DND-41 (cell line): ENCODE data around the gene RAB25.

Experiments used
- ATAC-seq: fragments of 200-7000 bp; cut with Tn5 transposase; 3 replicates; pipeline ENCODE4 v1.9.1; 2021; ENCODE audit warnings: low read depth; ENCODE audit not compliant: insufficient read depth
- DNase-seq: peaks from one replicate; pipeline ENCODE4 v3.0.0-alpha.2; 2020
- H2AFZ ChIP-seq: 2 replicates; pipeline ENCODE4 v1.6.0; 2012; ENCODE audit warnings: low read depth, low read length
- H3K27ac ChIP-seq: 2 replicates; pipeline ENCODE4 v1.5.1; 2012; ENCODE audit warnings: low read length, inconsistent platforms
- H3K27me3 ChIP-seq: fragments of 200-600 bp; sonication (generic); 2 replicates; pipeline ENCODE4 v1.6.0; 2012; ENCODE audit warnings: low read length, mild to moderate bottlenecking, inconsistent platforms; ENCODE audit not compliant: insufficient read depth, poor library complexity
- H3K36me3 ChIP-seq: 2 replicates; pipeline ENCODE4 v1.5.1; 2012; ENCODE audit warnings: low read length, inconsistent platforms; ENCODE audit not compliant: insufficient read depth
- H3K4me1 ChIP-seq: 2 replicates; pipeline ENCODE4 v1.5.1; 2012; ENCODE audit warnings: mild to moderate bottlenecking, low read length; ENCODE audit not compliant: insufficient read depth
- H3K4me2 ChIP-seq: 2 replicates; pipeline ENCODE4 v1.6.0; 2012; ENCODE audit warnings: mild to moderate bottlenecking, moderate library complexity, low read length, inconsistent platforms; ENCODE audit not compliant: insufficient read depth
- H3K4me3 ChIP-seq, 2 experiments: fragments of 200-600 bp in 1 of 2; shearing (Covaris generic) in 1 of 2; 2 replicates each; pipeline ENCODE4 v1.5.1; 2012 to 2016; ENCODE audit warnings: inconsistent platforms in 2 of 2, low read length in 2 of 2, mild to moderate bottlenecking in 2 of 2, low read depth in 1 of 2, moderate library complexity in 1 of 2
- H3K79me2 ChIP-seq: 2 replicates; pipeline ENCODE4 v1.6.0; 2012; ENCODE audit warnings: low read length, inconsistent platforms; ENCODE audit not compliant: insufficient read depth
- H3K9ac ChIP-seq: 2 replicates; pipeline ENCODE4 v1.6.0; 2012; ENCODE audit warnings: low read depth, mild to moderate bottlenecking, inconsistent platforms, low read length, moderate library complexity
- H3K9me3 ChIP-seq: 2 replicates; pipeline ENCODE4 v1.5.1; 2012; ENCODE audit warnings: low read length, moderate library complexity, mild to moderate bottlenecking, inconsistent platforms; ENCODE audit not compliant: insufficient read depth, severe bottlenecking
- H4K20me1 ChIP-seq: 2 replicates; pipeline ENCODE4 v1.6.0; 2012; ENCODE audit warnings: low read length; ENCODE audit not compliant: insufficient read depth
- EZH2 ChIP-seq: IDR thresholded peaks from 3 replicates; pipeline ENCODE4 v1.6.1; 2012; ENCODE audit warnings: borderline replicate concordance, low read depth, mild to moderate bottlenecking, moderate library complexity, low read length, inconsistent platforms; ENCODE audit not compliant: severe bottlenecking
- TF ChIP-seq, protein P1 (sequence below): IDR thresholded peaks from 2 replicates; pipeline ENCODE4 v1.5.1; 2012; ENCODE audit warnings: borderline replicate concordance, low read length, moderate library complexity, mild to moderate bottlenecking; ENCODE audit not compliant: poor library complexity, severe bottlenecking; ENCODE audit errors: extremely low read depth

Gene RAB25

DNA sequence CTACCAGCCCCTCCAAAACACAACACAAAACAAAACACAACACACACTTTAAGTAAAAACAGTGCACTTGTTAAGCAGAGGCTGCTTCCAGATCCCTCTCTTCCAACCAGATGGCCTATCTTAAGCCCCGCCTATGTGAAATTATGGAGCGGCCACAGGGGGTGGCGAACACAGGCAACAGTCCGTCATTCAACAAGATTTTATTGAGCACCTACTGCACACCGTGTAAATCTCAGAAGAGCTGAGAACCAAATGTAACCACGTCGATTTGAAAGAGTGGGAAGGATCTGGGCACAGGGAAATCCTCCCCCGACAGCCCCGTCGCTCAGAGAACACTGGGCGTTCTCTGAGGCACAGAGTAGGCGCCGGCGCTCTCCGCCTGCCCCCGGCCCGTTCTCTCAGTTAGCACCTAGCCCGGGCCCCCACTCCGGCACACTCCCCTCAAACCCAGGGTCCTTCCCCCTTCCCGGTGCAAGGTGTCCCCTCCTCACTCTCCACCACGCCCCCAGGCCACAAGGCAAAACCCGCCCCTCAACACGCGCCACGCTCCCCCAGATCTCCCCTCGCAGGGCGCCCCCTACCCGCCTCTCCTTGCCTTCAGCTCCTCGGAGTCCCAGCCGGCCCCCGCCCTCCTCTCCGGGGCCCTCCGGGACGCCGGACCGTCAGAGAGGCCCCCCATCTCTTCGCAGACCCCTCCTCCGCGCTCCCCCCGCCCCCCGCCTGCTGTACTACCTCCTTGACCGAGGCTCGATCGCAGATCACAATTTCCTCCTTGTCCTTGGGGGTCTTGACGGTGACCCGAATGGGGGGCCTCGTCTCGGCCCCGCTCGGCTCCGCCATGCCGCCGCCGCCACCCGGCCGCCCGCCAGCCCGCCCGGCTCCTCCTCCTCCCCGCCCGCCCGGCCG, 7.8 kb upstream of the RAB25 start:
- H4K20me1 ChIP-seq: peaks cover 12% of the 10 kb centered on the region; the same call in 1 of the 2 replicates
- peak overlapping the region; percentile 40 to 84; a peak in 3 of 4 replicates for H3K4me3 ChIP-seq
- TF ChIP-seq, protein P1, sequence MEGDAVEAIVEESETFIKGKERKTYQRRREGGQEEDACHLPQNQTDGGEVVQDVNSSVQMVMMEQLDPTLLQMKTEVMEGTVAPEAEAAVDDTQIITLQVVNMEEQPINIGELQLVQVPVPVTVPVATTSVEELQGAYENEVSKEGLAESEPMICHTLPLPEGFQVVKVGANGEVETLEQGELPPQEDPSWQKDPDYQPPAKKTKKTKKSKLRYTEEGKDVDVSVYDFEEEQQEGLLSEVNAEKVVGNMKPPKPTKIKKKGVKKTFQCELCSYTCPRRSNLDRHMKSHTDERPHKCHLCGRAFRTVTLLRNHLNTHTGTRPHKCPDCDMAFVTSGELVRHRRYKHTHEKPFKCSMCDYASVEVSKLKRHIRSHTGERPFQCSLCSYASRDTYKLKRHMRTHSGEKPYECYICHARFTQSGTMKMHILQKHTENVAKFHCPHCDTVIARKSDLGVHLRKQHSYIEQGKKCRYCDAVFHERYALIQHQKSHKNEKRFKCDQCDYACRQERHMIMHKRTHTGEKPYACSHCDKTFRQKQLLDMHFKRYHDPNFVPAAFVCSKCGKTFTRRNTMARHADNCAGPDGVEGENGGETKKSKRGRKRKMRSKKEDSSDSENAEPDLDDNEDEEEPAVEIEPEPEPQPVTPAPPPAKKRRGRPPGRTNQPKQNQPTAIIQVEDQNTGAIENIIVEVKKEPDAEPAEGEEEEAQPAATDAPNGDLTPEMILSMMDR: peak; percentile 66
- TF ChIP-seq EZH2: no peak
- peak; percentile 52 for ATAC-seq
- peak overlapping the region; percentile 75 for H2AFZ ChIP-seq
- DNase-seq: peak; percentile 84
- peaks cover 33% of the 10 kb centered on the region for H3K79me2 ChIP-seq
- peaks cover 49% of the 10 kb centered on the region for H3K36me3 ChIP-seq
- H3K4me1 ChIP-seq: peaks cover 36% of the 10 kb centered on the region
- H3K27me3 ChIP-seq: no peaks in the 10 kb centered on the region
- peak overlapping the region; percentile 86 for H3K4me2 ChIP-seq
- H3K9ac ChIP-seq: peak overlapping the region; percentile 72
- no peaks in the 10 kb centered on the region for H3K9me3 ChIP-seq
- H3K27ac ChIP-seq: peak overlapping the region; percentile 42

DNA sequence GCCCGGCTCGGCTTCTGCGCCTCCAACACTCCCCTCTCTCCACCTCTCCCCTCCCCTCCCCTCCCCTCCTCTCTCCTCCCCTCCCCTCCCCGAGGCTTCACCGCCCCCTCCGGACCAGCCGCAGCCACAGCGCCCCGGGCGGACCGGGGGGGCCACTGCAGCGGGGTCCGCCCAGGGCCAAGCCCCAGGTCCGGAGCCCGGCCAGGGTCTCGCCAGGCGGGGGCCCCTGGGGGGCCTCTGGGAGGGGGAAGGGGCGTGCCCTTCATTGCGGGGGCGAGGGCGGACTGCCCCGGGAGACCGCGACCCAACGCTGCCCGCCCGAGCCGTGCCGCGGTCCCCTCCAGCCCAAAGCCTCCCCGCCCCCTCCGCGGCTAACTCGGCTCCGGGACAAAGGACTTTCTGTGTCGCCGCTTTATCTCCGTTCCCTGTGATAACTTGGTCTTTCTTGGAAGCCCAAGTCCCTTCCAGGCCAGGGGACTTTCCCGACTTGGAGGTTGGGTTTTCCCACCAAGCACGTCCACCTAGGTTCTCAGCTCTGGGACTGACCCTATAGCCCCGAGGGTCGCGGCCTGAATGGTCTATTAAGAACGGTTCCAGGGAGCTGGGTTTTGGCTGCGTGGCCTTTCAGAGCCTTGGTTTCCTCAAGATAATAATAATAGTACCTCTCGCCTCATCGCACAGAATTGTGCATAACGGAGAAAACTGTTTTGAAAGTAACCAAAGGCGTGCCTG, 7.0 kb upstream of the RAB25 start, which contains the start of gene UBQLN4:
TSS of gene UBQLN4 (minus strand) at position 31 of the 732 bp plus-strand sequence. CDS start 97 bp downstream, outside the sequence.
- peak within 1 kb of the TSS; percentile 86 for H3K4me2 ChIP-seq
- no peak for TF ChIP-seq EZH2
- TF ChIP-seq, protein P1: peak; percentile 71
- peak within 1 kb of the TSS; percentile 72 for H3K9ac ChIP-seq
- no peaks in the 10 kb centered on the region for H3K9me3 ChIP-seq
- peaks cover 12% of the 10 kb centered on the region; the same call in 1 of the 2 replicates for H4K20me1 ChIP-seq
- H3K4me3 ChIP-seq: peak within 1 kb of the TSS; percentile 66 to 84
- peak within 1 kb of the TSS; percentile 85 for H3K27ac ChIP-seq
- ATAC-seq (peak; percentile 59), DNase-seq (peak; percentile 89)
- H3K4me1 ChIP-seq: peaks cover 36% of the 10 kb centered on the region
- peaks cover 33% of the 10 kb centered on the region for H3K79me2 ChIP-seq
- H2AFZ ChIP-seq: peak within 1 kb of the TSS; percentile 90
- peaks cover 45% of the 10 kb centered on the region for H3K36me3 ChIP-seq
- no peaks in the 10 kb centered on the region for H3K27me3 ChIP-seq

DNA sequence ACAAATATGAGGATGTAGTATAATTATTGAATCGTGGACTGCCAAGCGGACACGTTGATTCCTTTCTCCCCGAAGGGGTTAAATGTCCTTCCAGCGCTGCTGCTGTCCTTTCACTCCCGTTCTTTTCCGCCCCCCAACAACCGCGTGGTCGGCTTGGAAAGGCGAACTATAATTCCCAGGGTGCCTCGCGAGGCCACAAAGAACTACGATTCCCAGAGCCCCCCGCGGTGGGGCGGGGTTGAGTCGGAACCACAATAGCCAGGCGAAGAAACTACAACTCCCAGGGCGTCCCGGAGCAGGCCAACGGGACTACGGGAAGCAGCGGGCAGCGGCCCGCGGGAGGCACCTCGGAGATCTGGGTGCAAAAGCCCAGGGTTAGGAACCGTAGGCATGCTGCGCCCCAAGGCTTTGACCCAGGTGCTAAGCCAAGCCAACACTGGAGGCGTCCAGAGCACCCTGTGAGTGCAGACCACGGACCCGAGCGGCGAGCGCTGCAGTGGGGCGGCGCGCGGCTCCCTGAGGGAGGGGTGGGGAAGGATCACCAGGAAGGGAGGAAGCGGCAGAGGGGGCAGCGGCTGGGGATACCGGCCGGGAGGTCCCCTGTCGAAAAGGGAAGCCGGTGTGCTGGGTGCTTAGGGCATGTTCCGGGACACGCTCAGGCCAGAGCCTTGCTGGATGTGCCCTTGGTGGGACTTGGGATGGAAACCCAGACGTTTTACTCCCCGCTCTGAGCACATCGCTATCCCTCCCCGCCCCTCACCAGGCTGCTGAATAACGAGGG, 6.3 kb upstream of the RAB25 start, which contains the start of gene LAMTOR2:
TSS of gene LAMTOR2 (plus strand) at position 283 of the 781 bp plus-strand sequence. CDS start at position 391, 108 bp downstream.
- Histone ChIP-seq H3K27me3 (no peaks in the 10 kb centered on the region), H3K4me3 (peak within 1 kb of the TSS; percentile 66 to 84), H3K27ac (peak within 1 kb of the TSS; percentile 85), H3K4me1 (peaks cover 36% of the 10 kb centered on the region), H3K36me3 (peaks cover 38% of the 10 kb centered on the region), H3K79me2 (peaks cover 33% of the 10 kb centered on the region), H3K9me3 (no peaks in the 10 kb centered on the region), H3K9ac (peak within 1 kb of the TSS; percentile 72), H3K4me2 (peak within 1 kb of the TSS; percentile 86), H2AFZ (peak within 1 kb of the TSS; percentile 90), H4K20me1 (peaks cover 12% of the 10 kb centered on the region; the same call in 1 of the 2 replicates)
- TF ChIP-seq EZH2: no peak
- TF ChIP-seq, protein P1: no peak
- DNase-seq (peak; percentile 99), ATAC-seq (peak; percentile 81)
